CD4-positive, alpha-beta T cell (primary cell): ENCODE data around the gene TPCN1. TPM values are rescaled to one million over a fixed set of nuclear protein-coding genes. Genes with fewer than 3 reads are reported as not detected.

Experiments
- ATAC-seq: fragments of 200-7000 bp; cut with Tn5 transposase; one replicate; pipeline ENCODE4 v1.10.0; 2022; ENCODE audit warnings: mild to moderate bottlenecking; ENCODE audit not compliant: poor library complexity
- CTCF ChIA-PET: fragments of 350-600 bp; sonication (Branson Sonifier 250); formaldehyde crosslinking; loops from one replicate; lab custom pipeline; 2021; ENCODE audit warnings: antibody characterized with exemption, inconsistent platforms; lab: Charles Lee
- POLR2A ChIA-PET: fragments of 350-600 bp; sonication (Branson Sonifier 250); formaldehyde crosslinking; loops from one replicate; lab custom pipeline; 2021; ENCODE audit warnings: antibody characterized with exemption, inconsistent platforms; lab: Charles Lee
- DNase-seq, 14 experiments: peaks; one replicate each; pipeline ENCODE4 v3.0.0-alpha.2; 2013 to 2020; ENCODE audit warnings: mixed read lengths in 2 of 14
- H3K27ac ChIP-seq, 2 donors: one replicate each; pipeline versions ENCODE4 v1.5.1 to v1.7.0; 2013; ENCODE audit warnings: low read length in 2 of 2, low read depth in 1 of 2, mild to moderate bottlenecking in 1 of 2
- H3K27me3 ChIP-seq, 2 experiments: 1 replicate in 1 of 2; 2 replicates in 1 of 2; pipeline versions ENCODE4 v1.6.1 to v1.7.0; 2013; ENCODE audit warnings: low read length in 2 of 2, control low read depth in 1 of 2, mild to moderate bottlenecking in 1 of 2, moderate library complexity in 1 of 2; ENCODE audit not compliant: insufficient read depth in 2 of 2, control insufficient read depth in 1 of 2
- H3K36me3 ChIP-seq: one replicate; pipeline ENCODE4 v1.6.1; 2013; ENCODE audit warnings: low read length, control low read depth; ENCODE audit not compliant: insufficient read depth
- H3K4me1 ChIP-seq: one replicate; pipeline ENCODE4 v1.6.1; 2013; ENCODE audit warnings: low read length, control low read depth; ENCODE audit not compliant: insufficient read depth
- H3K4me3 ChIP-seq: one replicate; pipeline ENCODE4 v1.5.1; 2013; ENCODE audit warnings: mild to moderate bottlenecking, low read length, moderate library complexity
- H3K9me3 ChIP-seq, 2 experiments: 1 replicate in 1 of 2; 2 replicates in 1 of 2; pipeline versions ENCODE4 v1.6.1 to v1.7.0; 2013; ENCODE audit warnings: low read length in 2 of 2, mild to moderate bottlenecking in 2 of 2, control low read depth in 1 of 2, moderate library complexity in 1 of 2; ENCODE audit not compliant: control insufficient read depth in 1 of 2, insufficient read depth in 1 of 2
- H3K27ac Mint-ChIP-seq: one replicate; pipeline ENCODE4 v1.8.0; 2020; ENCODE audit warnings: mixed read lengths
- H3K27me3 Mint-ChIP-seq: one replicate; pipeline ENCODE4 v1.8.0; 2021; ENCODE audit warnings: mixed read lengths
- H3K36me3 Mint-ChIP-seq: one replicate; pipeline ENCODE4 v1.8.0; 2021; ENCODE audit warnings: low read depth, mixed read lengths
- H3K4me1 Mint-ChIP-seq: one replicate; pipeline ENCODE4 v1.8.0; 2021; ENCODE audit warnings: low read depth, mixed read lengths
- H3K4me3 Mint-ChIP-seq: one replicate; pipeline ENCODE4 v1.8.0; 2020; ENCODE audit warnings: mild to moderate bottlenecking, mixed read lengths
- H3K9me3 Mint-ChIP-seq: one replicate; pipeline ENCODE4 v1.8.0; 2020; ENCODE audit warnings: mixed read lengths
- intact Hi-C, 2 experiments: fragments of 100-400 bp; cut with DNase I in 1 of 2; cut with micrococcal nuclease in 1 of 2; formaldehyde crosslinking; loops; one replicate each; pipeline versions ENCODE4 v1.15.1 to v1.9.0; 2023 to 2025; cut with DNase I, micrococcal nuclease
- total RNA-seq, 174 experiments: library from RNA in 2 of 174; stranded (reverse) in 2 of 174; gene quantifications; one replicate each; pipeline ENCODE4 v1.2.3 and lab custom pipeline; 2021 to 2026
- TF ChIP-seq, protein P1 (sequence below): fragments of 200-600 bp; IDR thresholded peaks from one replicate; pipeline ENCODE4 v1.8.0; 2022; ENCODE audit warnings: antibody characterized with exemption, mild to moderate bottlenecking

The TPCN1 gene
- total RNA-seq, 2 experiments from 2014 or later = 52.4 to 59.7 TPM

DNA sequence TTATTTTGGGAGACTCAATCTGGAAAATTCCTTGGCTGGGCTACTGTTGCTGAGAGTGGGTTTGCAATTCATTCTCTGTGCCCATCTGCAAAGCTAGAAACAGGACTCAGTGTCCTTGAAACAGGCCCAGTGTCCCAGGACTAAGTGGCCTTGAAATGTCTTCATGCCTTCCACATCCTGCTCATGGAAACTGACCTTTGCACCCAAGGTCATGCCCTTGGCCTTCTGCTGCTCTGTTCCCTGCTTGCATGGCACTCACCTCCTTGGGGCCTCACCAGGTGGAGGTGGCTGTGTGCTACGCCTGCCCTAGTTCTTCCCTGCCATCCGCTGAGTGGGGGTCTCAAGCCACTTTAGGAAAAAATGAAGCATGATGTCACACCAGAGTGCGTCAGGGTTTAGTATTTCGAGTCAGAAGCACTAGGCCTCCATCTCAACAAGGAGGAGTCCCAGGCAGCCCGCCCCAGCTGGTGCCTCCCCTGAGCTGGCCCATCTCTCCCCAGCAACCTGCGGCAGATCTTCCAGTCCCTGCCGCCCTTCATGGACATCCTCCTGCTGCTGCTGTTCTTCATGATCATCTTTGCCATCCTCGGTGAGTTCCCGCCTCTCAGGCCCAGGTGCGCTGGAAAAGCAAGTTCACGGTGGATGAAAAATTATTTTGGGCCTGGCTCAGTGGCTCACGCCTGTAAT, 48.1 kb downstream of the TPCN1 start:
- Mint-ChIP-seq H3K4me1 (peaks cover 5% of the 10 kb centered on the region), H3K27ac (no peak overlapping the region), H3K4me3 (no peak overlapping the region), H3K36me3 (peaks cover 78% of the 10 kb centered on the region), H3K27me3 (no peaks in the 10 kb centered on the region), H3K9me3 (no peaks in the 10 kb centered on the region)
- Histone ChIP-seq H3K4me1 (no peaks in the 10 kb centered on the region), H3K27ac (no peak overlapping the region), H3K36me3 (peaks cover 65% of the 10 kb centered on the region), H3K4me3 (no peak overlapping the region), H3K27me3 (no peaks in the 10 kb centered on the region), H3K9me3 (no peaks in the 10 kb centered on the region)
- TF ChIP-seq, protein P1, sequence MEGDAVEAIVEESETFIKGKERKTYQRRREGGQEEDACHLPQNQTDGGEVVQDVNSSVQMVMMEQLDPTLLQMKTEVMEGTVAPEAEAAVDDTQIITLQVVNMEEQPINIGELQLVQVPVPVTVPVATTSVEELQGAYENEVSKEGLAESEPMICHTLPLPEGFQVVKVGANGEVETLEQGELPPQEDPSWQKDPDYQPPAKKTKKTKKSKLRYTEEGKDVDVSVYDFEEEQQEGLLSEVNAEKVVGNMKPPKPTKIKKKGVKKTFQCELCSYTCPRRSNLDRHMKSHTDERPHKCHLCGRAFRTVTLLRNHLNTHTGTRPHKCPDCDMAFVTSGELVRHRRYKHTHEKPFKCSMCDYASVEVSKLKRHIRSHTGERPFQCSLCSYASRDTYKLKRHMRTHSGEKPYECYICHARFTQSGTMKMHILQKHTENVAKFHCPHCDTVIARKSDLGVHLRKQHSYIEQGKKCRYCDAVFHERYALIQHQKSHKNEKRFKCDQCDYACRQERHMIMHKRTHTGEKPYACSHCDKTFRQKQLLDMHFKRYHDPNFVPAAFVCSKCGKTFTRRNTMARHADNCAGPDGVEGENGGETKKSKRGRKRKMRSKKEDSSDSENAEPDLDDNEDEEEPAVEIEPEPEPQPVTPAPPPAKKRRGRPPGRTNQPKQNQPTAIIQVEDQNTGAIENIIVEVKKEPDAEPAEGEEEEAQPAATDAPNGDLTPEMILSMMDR = no peak
- intact Hi-C loops = no loop called here
- DNase-seq (no peak), ATAC-seq (no peak)
- CTCF ChIA-PET = no interaction called here
- POLR2A ChIA-PET = no interaction called here

DNA sequence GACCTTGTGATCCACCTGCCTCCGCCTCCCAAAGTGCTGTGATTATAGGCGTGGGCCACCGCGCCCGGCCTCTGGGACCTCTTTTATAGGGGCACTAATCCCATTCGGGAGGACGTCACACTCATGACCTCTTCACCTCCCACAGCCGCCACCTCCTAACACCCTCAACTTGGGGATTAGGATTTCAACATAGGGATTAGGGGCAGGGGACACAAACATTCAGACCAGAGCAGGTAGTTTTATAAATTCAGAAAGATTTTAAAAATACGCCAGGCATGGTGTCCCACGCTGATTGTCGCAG, 49.4 kb downstream of the TPCN1 start:
- H3K4me3 Mint-ChIP-seq = no peak overlapping the region
- ChIA-PET CTCF (no interaction called here), POLR2A (interaction anchor here (1.6 kb wide), 1 partner anchor 49 kb away, joined by 3 read pairs; the partner anchor contains the start of gene TPCN1)
- intact Hi-C loops = no loop called here
- no peak overlapping the region for H3K27ac Mint-ChIP-seq
- H3K36me3 Mint-ChIP-seq = peaks cover 79% of the 10 kb centered on the region
- DNase-seq (no peak), ATAC-seq (no peak)
- no peaks in the 10 kb centered on the region for H3K9me3 Mint-ChIP-seq
- Histone ChIP-seq H3K4me3 (no peak overlapping the region), H3K27ac (no peak overlapping the region), H3K27me3 (no peaks in the 10 kb centered on the region), H3K9me3 (no peaks in the 10 kb centered on the region), H3K4me1 (no peaks in the 10 kb centered on the region), H3K36me3 (peaks cover 70% of the 10 kb centered on the region)
- H3K27me3 Mint-ChIP-seq = no peaks in the 10 kb centered on the region
- TF ChIP-seq, protein P1 = no peak
- no peaks in the 10 kb centered on the region for H3K4me1 Mint-ChIP-seq

DNA sequence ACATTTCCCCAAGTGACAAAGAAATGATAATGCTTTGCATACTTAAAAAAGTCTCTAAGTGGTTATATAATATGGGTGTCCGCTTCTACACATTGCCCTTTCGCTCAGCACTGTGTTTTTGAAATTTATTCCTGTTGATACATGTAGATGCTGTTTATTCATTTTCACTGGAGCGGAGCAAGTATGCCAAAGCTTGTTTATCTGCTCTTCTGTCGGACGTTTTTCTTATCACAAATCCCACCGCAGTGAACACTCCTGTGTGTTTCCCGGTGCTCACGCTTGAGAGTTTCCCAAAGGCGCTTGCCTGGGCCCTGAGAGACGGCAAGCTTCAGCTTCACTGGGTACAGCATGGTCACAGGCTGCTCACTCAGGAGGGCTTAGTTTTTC, 50.2 kb downstream of the TPCN1 start:
- H3K36me3 ChIP-seq = peaks cover 66% of the 10 kb centered on the region
- CTCF ChIA-PET = no interaction called here
- POLR2A ChIA-PET = interaction anchor here (1.6 kb wide), 1 partner anchor 50 kb away, joined by 3 read pairs; the partner anchor contains the start of gene TPCN1

More for the DNA sequence above, 50.2 kb downstream of the TPCN1 start:
- H3K4me3 Mint-ChIP-seq = no peak overlapping the region
- no peak overlapping the region for H3K4me3 ChIP-seq
- H3K27ac Mint-ChIP-seq = no peak overlapping the region
- H3K9me3 ChIP-seq = no peaks in the 10 kb centered on the region
- no peak overlapping the region for H3K27ac ChIP-seq
- DNase-seq = no peak
- no peaks in the 10 kb centered on the region for H3K27me3 ChIP-seq
- H3K4me1 Mint-ChIP-seq = no peaks in the 10 kb centered on the region
- H3K27me3 Mint-ChIP-seq = no peaks in the 10 kb centered on the region
- no peaks in the 10 kb centered on the region for H3K9me3 Mint-ChIP-seq
- no peak for ATAC-seq
- H3K4me1 ChIP-seq = no peaks in the 10 kb centered on the region
- H3K36me3 Mint-ChIP-seq = peaks cover 71% of the 10 kb centered on the region
- TF ChIP-seq, protein P1 = no peak
- intact Hi-C loops = no loop called here
